ENCODE measurements around the gene SORCS2.
A peak's percentile ranks its signal among the peaks of the same experiment; 100 is the strongest.

The SORCS2 gene

GRCh38 chr4:7708238-7708637 is 515.9 kb downstream of the SORCS2 start:
- no peak for DNase-seq

GRCh38 chr4:7708981-7709380 is 516.6 kb downstream of the SORCS2 start:
- DNase-seq, result no peak

- DNase-seq, result no peak
Observed at GRCh38 chr4:7709431-7709830, 517.1 kb downstream of the SORCS2 start.

GRCh38 chr4:7710126-7710525 is 517.8 kb downstream of the SORCS2 start:
- DNase-seq, result no peak

GRCh38 chr4:7710576-7711306 is 518.4 kb downstream of the SORCS2 start:
- DNase-seq, result no peak

GRCh38 chr4:7711307-7711963 is 519.1 kb downstream of the SORCS2 start:
- DNase-seq, result no peak

- DNase-seq, result no peak
Observed at GRCh38 chr4:7712021-7712671, 519.8 kb downstream of the SORCS2 start.

GRCh38 chr4:7713757-7714156 is 521.4 kb downstream of the SORCS2 start:
- no peak for DNase-seq

GRCh38 chr4:7714176-7714575 is 521.8 kb downstream of the SORCS2 start:
- no peak for DNase-seq

GRCh38 chr4:7714738-7715137 is 522.4 kb downstream of the SORCS2 start:
- no peak for DNase-seq

GRCh38 chr4:7715271-7716009 is 523.1 kb downstream of the SORCS2 start:
- DNase-seq, result no peak

GRCh38 chr4:7716010-7716721 is 523.8 kb downstream of the SORCS2 start:
- DNase-seq, result no peak

- DNase-seq, result no peak
Observed at GRCh38 chr4:7717161-7717560, 524.8 kb downstream of the SORCS2 start.

GRCh38 chr4:7717946-7718490 is 525.7 kb downstream of the SORCS2 start:
- no peak for DNase-seq

GRCh38 chr4:7719354-7720174 is 527.2 kb downstream of the SORCS2 start:
- peak; percentile 65 for DNase-seq

- no peak for DNase-seq
Observed at GRCh38 chr4:7721984-7722551, 529.7 kb downstream of the SORCS2 start.

GRCh38 chr4:7722766-7723387 is 530.5 kb downstream of the SORCS2 start:
- no peak for DNase-seq

- no peak for DNase-seq
Observed at GRCh38 chr4:7723625-7724024, 531.3 kb downstream of the SORCS2 start.

- DNase-seq, result no peak
Observed at GRCh38 chr4:7725951-7726350, 533.6 kb downstream of the SORCS2 start.

GRCh38 chr4:7726665-7727413 is 534.5 kb downstream of the SORCS2 start:
- no peak for DNase-seq
